Muscle layer of duodenum (tissue), 2 donors: Measurements from ENCODE around the gene FAM110C.
"Not testable (repeated sequence)": the region's sequence is repeated elsewhere in the genome, so short reads cannot be mapped to it uniquely, and the experiment has no call there.

Source experiments
- H3K27ac ChIP-seq: one replicate; pipeline ENCODE4 v1.7.0; 2013; ENCODE audit warnings: mild to moderate bottlenecking, low read length
- H3K27me3 ChIP-seq: one replicate; pipeline ENCODE4 v1.7.0; 2013; ENCODE audit warnings: low read depth, mild to moderate bottlenecking, control low read depth, low read length
- H3K36me3 ChIP-seq, 2 donors: one replicate each; pipeline ENCODE4 v1.7.0; 2013; ENCODE audit warnings: low read length in 2 of 2, control low read depth in 1 of 2, mild to moderate bottlenecking in 1 of 2; ENCODE audit not compliant: insufficient read depth in 2 of 2, control insufficient read depth in 1 of 2
- H3K4me1 ChIP-seq, 2 donors: one replicate each; pipeline ENCODE4 v1.7.0; 2013; ENCODE audit warnings: low read length in 2 of 2, mild to moderate bottlenecking in 2 of 2, control low read depth in 1 of 2, moderate library complexity in 1 of 2; ENCODE audit not compliant: insufficient read depth in 2 of 2, control insufficient read depth in 1 of 2
- H3K4me3 ChIP-seq, 2 donors: one replicate each; pipeline ENCODE4 v1.7.0; 2013; ENCODE audit warnings: low read length in 2 of 2, low read depth in 1 of 2, mild to moderate bottlenecking in 1 of 2
- H3K9me3 ChIP-seq, 2 donors: one replicate each; pipeline ENCODE4 v1.7.0; 2013; ENCODE audit warnings: low read length in 2 of 2, control low read depth in 1 of 2, mild to moderate bottlenecking in 1 of 2; ENCODE audit not compliant: control insufficient read depth in 1 of 2
- donor health status: healthy.

The FAM110C gene

DNA sequence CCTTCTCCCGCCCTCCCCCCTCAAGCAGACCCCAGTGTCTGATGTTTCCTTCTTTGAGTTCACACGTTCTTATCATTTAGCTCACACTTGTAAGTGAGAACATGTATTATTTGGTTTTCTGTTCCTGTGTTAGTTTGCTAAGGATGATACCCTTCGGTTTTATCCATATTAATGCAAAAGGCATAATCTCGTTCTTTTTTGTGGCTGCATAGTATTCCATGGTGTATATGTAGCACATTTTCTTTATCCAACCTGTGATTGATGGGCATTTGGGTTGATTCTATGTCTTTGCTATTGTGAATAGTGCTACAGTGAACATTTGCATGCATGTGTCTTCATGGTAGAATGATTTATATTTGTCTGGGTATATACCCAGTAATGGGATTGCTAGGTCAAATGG, 24.1 kb downstream of the FAM110C start:
- H3K9me3 ChIP-seq, H3K4me3 ChIP-seq, H3K4me1 ChIP-seq, H3K27ac ChIP-seq, H3K27me3 ChIP-seq, H3K36me3 ChIP-seq: not testable (repeated sequence)

DNA sequence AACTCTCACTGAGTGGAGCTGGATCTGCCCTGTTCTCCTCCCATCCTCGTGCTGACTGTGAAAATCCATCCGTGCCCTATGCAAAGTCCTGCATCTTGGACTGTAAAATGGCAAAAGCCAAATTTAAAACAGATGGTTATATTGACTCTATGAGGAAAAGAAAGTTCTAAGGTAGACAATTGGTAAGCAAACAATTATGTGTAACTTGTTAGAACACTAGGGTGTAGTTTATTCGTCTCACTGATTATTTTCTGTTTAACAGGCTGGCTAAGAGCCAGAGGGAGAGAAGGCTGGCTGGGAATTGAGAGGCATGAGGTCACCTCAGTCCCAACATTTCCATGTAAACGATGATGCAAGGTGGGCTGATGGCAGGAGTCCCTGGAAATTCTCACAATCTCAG, 26.0 kb downstream of the FAM110C start:
- not testable (repeated sequence) for H3K27me3 ChIP-seq, H3K36me3 ChIP-seq, H3K4me1 ChIP-seq, H3K27ac ChIP-seq, H3K9me3 ChIP-seq, H3K4me3 ChIP-seq

DNA sequence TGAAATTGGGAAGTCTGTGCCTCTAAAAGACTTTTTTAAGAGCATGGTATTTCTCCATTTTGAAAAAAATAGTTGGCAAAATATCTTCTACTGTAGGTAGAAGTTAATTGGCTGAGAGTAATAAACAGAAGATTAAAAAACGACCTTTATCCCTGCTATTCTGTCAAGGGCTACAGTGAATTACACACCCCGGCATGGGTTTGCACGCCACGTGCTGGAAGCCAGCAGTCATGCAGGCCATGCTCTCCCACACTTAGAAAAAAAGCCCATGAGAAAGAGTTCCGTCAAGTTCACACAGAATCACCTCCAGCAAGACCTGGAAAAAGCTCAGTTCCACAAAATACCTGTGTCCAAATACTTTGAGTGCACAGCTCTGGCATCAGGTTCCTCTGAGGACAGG, 26.8 kb downstream of the FAM110C start:
- H3K4me3 ChIP-seq = no peak overlapping the region

DNA sequence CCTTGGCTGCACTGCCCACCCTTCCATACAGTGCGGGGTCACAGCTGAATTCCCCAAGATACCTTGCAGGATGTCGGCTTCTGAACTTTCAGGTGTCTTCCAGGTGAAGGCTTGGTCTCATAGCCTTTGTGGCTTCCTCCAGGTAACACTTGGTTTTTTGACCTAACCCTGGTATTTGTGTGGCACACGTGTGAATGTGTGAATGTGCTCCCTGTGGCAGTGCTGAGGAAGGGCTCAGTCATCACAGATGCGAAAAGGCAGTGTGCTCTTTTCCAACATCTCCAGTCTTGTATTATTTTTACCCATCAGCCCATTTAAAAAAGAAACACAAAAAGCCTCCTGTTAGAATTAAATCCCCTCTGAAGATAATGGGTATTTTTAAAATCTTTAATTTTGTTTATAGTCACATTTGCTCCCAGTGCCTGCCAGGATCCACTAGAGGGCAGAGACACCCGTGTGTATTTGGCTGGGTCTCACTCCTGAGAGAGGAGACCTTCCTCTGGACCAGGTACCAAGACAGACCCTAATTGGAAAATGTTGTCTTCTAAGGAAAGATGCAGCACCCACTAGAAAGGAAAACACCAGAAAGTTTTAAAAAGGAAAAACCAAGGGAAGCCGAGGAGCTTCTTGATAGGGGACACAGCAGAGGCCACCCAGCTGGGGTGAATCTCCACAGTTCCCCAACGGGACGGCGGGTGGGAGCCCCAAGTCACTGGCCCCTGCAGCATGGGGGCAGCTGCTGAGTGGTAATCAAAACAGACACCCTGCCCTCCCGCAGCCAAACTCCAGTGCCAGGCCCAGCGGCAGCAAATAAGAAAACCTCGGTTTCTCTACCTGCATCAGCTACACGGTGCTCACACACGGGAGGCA, 27.7 kb downstream of the FAM110C start:
- H3K27ac ChIP-seq = no peak overlapping the region
- no peaks in the 10 kb centered on the region for H3K27me3 ChIP-seq

More for the DNA sequence above, 26.8 kb downstream of the FAM110C start:
- no peaks in the 10 kb centered on the region for H3K4me1 ChIP-seq
- H3K9me3 ChIP-seq = no peaks in the 10 kb centered on the region
- H3K27me3 ChIP-seq = no peaks in the 10 kb centered on the region
- H3K27ac ChIP-seq = no peak overlapping the region
- H3K36me3 ChIP-seq = no peaks in the 10 kb centered on the region

DNA sequence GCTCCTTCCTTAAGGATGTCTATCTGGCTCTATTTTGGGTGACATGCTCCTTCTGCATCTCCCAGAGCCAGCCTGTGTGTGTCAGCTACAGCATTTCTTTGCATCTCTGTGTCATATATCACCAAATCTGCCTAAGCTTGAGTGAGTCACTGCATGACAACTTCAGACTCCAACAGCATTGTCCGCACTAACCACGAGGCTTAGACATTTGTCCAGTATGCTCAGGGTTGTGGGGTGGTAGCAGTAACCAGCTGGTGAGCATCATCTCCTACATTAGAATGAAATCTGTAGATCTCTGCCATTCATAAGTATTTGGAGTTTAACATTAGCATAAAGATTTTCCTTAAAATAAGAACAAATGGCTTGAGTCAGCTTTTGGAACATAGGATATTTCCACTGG, 30.4 kb downstream of the FAM110C start:
- H3K4me1 ChIP-seq, H3K27me3 ChIP-seq, H3K27ac ChIP-seq, H3K36me3 ChIP-seq, H3K9me3 ChIP-seq, H3K4me3 ChIP-seq: not testable (repeated sequence)

More for the DNA sequence above, 27.7 kb downstream of the FAM110C start:
- Histone ChIP-seq H3K36me3 (no peaks in the 10 kb centered on the region), H3K4me1 (no peaks in the 10 kb centered on the region), H3K9me3 (no peaks in the 10 kb centered on the region), H3K4me3 (no peak overlapping the region)

DNA sequence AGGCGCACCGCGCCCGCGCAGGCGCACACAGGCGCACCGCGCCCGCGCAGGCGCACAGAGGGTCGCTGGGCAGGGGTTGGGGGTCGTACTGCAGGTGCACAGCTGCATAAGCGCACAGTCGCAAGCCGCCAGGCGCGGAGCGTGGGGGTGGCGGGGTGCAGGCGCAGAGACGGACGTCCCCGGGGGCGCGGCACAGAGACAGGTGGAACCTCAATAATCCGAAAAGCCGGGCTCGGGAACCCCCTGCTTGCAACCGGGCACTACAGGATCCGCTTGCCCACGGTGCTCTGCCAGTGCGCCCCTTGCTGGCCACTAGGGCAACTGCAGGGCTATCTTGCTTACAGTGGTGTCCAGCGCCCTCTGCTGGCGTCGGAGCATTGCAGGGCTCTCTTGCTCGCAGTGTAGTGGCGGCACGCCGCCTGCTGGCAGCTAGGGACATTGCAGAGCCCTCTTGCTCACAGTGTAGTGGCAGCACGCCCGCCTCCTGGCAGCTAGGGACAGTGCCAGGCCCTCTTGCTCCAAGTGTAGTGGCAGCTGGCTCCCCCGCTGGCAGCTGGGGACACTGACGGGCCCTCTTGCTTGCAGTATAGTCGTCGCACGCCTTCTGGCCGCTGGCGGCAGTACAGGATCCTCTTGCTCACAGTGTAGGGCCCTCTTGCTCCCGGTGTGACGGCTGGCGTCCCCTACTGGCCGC, 34.9 kb downstream of the FAM110C start:
- H3K4me1 ChIP-seq = no peaks in the 10 kb centered on the region
- H3K9me3 ChIP-seq = no peaks in the 10 kb centered on the region
- no peak overlapping the region for H3K4me3 ChIP-seq
- H3K27me3 ChIP-seq = no peaks in the 10 kb centered on the region
- H3K27ac ChIP-seq = no peak overlapping the region
- H3K36me3 ChIP-seq = no peaks in the 10 kb centered on the region

DNA sequence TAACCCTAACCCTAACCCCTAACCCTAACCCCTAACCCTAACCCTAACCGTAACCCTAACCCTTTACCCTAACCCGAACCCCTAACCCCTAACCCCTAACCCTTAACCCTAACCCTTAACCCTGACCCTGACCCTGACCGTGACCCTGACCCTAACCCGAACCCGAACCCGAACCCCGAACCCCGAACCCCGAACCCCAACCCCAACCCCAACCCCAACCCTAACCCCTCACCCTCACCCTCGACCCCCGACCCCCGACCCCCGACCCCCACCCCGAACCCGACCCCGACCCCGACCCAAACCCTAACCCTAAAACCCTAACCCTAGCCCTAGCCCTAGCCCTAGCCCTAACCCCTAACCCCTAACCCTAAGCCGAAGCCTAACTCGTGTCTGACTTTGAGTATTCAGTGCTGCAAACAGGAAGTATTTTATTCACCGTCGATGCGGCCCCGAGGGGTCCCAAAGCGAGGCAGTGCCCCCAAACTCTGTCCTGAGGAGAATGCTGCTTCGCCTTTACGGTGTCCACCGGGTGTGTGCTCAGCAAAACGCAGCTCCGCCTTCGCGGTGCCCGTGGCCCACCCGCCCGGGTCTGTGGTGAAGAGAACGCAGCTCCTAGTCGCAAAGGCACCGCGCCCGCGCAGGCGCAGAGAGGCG, 36.0 kb downstream of the FAM110C start:
- Histone ChIP-seq H3K4me3 (no peak overlapping the region), H3K4me1 (no peaks in the 10 kb centered on the region), H3K9me3 (no peaks in the 10 kb centered on the region)

More for the DNA sequence above, 36.0 kb downstream of the FAM110C start:
- no peak overlapping the region for H3K27ac ChIP-seq
- H3K27me3 ChIP-seq = no peaks in the 10 kb centered on the region
- H3K36me3 ChIP-seq = no peaks in the 10 kb centered on the region
